GM19463 (cell line): ENCODE measurements around the gene FREM2.

Experiments
- ATAC-seq: cut with Tn5 transposase; IDR thresholded peaks from one replicate; pipeline ENCODE4 v1.9.1; 2021; ENCODE audit warnings: mild to moderate bottlenecking, moderate library complexity; ENCODE audit not compliant: unreplicated experiment

The FREM2 gene

DNA sequence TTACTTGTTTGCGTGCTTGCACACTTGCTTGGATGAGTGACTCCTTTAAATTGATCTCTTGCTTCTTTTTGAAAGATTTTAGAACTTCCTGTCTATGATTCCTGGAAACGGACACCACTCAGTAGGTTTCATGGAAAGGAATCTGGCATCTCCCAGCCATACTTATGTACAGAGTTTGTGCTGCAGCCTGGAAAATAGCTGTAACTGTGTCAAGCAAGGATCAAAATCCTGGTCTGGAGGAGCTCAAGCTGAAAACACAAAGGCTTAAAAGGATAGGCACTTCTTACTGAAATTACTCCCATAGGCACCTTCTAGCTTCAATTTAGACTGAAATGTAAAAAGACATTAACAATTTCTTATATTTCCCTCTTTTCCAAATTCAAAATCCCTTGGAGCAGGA lies 1.4 kb upstream of the FREM2 start:
- ATAC-seq: no peak

- no peak for ATAC-seq
Observed at GRCh38 chr13:38685974-38686576, 802 bp upstream of the FREM2 start.

DNA sequence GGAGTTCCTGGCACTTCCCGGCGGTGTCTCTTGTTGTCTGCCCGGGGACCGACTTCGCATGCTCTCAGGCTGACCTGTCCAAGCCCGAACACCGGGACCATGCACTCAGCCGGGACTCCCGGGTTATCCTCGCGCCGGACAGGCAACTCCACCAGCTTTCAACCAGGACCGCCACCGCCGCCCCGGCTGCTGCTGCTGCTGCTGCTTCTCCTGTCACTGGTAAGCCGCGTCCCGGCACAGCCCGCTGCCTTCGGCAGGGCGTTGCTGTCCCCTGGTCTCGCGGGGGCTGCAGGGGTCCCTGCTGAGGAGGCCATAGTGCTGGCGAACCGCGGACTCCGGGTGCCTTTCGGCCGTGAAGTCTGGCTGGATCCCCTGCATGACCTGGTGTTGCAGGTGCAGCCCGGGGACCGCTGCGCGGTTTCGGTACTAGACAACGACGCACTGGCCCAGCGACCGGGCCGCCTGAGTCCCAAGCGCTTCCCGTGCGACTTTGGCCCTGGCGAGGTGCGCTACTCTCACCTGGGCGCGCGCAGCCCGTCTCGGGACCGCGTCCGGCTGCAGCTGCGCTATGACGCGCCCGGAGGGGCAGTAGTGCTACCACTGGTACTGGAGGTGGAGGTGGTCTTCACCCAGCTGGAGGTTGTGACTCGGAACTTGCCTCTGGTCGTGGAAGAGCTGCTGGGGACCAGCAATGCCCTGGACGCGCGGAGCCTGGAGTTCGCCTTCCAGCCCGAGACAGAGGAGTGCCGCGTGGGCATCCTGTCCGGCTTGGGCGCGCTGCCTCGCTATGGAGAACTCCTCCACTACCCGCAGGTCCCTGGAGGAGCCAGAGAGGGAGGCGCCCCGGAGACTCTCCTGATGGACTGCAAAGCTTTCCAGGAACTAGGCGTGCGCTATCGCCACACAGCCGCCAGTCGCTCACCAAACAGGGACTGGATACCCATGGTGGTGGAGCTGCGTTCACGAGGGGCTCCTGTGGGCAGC lies 661 bp downstream of the FREM2 start:
- no peak for ATAC-seq

GRCh38 chr13:38688674-38689073 lies 1.8 kb downstream of the FREM2 start:
- ATAC-seq: no peak

GRCh38 chr13:38690231-38690630 lies 3.4 kb downstream of the FREM2 start:
- ATAC-seq: no peak

DNA sequence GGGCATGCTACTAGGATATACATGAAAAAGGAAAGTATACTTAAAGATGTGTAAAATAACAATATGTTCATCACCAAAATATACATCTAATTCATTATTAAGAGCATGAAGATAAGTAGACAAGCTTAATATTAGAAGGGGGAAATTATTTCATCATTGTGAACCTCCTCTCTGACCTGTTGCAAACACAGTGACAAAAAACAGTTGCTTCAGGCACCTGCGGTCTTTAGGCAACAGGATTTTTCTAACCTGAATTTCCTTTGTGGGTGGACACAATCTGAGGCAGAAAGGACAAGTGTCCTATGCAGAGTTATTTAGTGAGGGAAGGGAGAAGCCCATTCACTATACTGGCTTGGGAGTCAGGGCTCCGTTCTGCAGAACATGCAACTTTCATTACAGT lies 6.3 kb downstream of the FREM2 start:
- ATAC-seq: no peak

- ATAC-seq: no peak
Observed at GRCh38 chr13:38693641-38694040, 6.8 kb downstream of the FREM2 start.

GRCh38 chr13:38697197-38697596 lies 10.3 kb downstream of the FREM2 start:
- no peak for ATAC-seq

GRCh38 chr13:38697628-38698333 lies 10.9 kb downstream of the FREM2 start:
- no peak for ATAC-seq

GRCh38 chr13:38700051-38700450 lies 13.2 kb downstream of the FREM2 start:
- ATAC-seq: no peak

DNA sequence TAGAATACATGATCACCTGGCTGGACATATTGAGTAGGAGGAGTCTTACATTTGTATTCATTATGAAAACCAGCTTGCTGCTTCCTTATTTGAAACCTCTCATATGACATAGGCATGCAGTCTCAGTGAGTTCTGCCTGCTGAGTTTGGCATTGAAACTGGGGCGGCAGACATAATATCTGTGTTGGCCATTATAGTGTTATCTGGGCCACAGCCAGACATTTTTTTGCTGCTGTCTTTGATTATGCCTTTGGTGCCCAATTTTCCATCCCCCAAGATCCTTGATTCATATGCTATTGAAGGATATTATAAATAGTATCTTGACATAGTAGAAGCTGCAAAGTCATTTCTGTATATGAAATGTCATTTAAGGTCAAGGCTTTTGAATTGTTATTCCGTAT lies 15.8 kb downstream of the FREM2 start:
- no peak for ATAC-seq

GRCh38 chr13:38703255-38703654 lies 16.4 kb downstream of the FREM2 start:
- ATAC-seq: no peak

- no peak for ATAC-seq
Observed at GRCh38 chr13:38705365-38705764, 18.5 kb downstream of the FREM2 start.

- no peak for ATAC-seq
Observed at GRCh38 chr13:38707460-38707859, 20.6 kb downstream of the FREM2 start.

DNA sequence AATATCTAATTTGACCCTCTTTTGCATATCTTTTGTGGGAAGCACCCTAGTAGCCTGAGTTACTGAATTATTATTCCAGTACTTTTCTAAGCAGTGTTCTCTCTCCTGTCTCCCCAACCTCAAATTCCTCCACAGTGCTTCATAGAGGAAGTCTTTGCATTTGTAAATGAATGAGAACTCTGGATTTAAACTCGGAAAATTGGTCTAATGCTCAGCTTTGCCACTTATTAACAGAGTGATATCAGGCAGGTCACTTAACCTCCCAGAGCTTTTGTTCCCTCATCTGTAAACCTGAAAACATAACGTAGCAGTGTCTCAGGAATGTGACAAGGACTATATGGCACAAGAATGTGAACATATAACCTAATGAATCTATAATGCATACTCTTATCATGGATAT lies 26.2 kb downstream of the FREM2 start:
- ATAC-seq: no peak

- no peak for ATAC-seq
Observed at GRCh38 chr13:38718374-38718773, 31.5 kb downstream of the FREM2 start.

DNA sequence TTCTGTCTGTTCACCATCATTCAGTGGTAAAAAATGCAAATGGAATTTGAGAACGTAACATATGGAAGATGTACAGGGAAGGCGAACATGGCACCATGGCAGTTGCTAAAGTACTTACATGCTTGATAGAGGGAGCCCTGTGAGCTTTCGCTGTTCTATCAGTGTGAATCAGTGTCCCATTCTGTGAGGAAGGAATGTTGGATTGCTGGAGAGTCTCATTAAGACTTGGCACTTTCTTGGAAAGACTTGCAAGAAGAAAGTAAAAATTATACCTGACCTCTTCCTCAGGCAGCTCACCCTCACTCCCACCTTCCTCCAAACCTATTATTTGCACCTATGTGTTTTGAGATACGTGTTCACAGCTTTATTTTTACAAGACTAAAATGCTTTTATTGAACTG lies 43.5 kb downstream of the FREM2 start:
- no peak for ATAC-seq

- ATAC-seq: no peak
Observed at GRCh38 chr13:38733146-38733545, 46.3 kb downstream of the FREM2 start.

GRCh38 chr13:38735665-38736440 lies 49.0 kb downstream of the FREM2 start:
- no peak for ATAC-seq

DNA sequence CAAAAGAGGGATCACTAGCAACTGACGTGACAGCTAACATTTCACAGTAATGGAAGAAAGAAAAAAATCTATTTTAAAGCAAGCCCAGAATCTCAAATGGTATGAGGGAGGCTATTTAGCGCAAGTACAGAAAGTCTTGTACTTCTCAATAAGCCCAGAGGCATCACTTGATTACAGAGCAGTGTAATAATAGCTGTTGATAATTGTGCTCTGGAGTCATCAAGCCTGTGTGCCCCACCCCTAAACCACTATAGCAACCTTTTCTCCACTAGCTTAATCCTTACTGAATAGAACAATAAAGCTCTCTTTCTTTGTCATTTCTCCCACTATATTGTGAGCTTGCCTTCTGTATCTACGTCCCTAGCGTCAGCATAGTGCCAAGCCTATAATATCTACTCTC lies 56.6 kb downstream of the FREM2 start:
- ATAC-seq: no peak

DNA sequence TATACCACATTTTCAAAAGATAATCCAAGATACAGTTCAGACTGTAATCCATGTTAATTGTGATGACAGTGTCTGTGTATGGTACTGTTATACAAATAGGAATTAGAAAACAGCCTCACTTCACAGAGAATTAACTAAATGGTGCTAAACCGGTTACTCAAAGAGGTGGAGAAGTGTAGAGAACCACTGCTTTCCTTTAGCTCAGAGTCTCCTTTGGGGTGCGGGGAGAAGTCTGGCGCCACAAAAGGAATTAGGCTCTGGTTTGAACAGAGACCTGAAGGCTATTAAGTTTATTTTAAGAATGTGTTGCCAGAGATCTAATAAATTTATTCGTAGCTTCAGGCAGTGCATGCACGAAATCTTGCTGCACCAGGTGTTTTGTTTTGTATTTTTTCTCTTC lies 65.8 kb downstream of the FREM2 start:
- ATAC-seq: no peak
